PC-3 (cell line): Measurements from ENCODE around the gene ANKMY2. TPM values are rescaled to one million over a fixed set of nuclear protein-coding genes. Genes with fewer than 3 reads are reported as not detected.

Source experiments
- ATAC-seq: fragments of 200-7000 bp; cut with Tn5 transposase; 2 replicates; pipeline ENCODE4 v1.9.1; 2020; ENCODE audit warnings: mild to moderate bottlenecking, moderate library complexity
- BruUV-seq: library from RNA; stranded (reverse); fragments of 400-500 nt; replicated peaks from 2 replicates; lab custom pipeline; 2021; lab: Mats Ljungman, UMichigan
- CTCF ChIA-PET: fragments of 300-600 bp; sonication (Branson Sonifier 250); formaldehyde crosslinking; loops from one replicate; lab custom pipeline; 2022; ENCODE audit warnings: antibody characterized with exemption; lab: Charles Lee
- POLR2A ChIA-PET: fragments of 300-600 bp; sonication (Branson Sonifier 250); formaldehyde crosslinking; loops from one replicate; lab custom pipeline; 2022; ENCODE audit warnings: antibody characterized with exemption; ENCODE audit not compliant: unreplicated experiment; lab: Charles Lee
- DNase-seq: peaks from one replicate; pipeline ENCODE4 v3.0.0-alpha.2; 2015
- H2AFZ ChIP-seq: fragments of 300-600 bp; sonication (generic); 2 replicates; pipeline ENCODE4 v1.6.0; 2016; ENCODE audit warnings: antibody characterized with exemption, low read length
- H3F3A ChIP-seq: fragments of 300-600 bp; sonication (generic); one replicate; pipeline ENCODE4 v1.6.0; 2017; ENCODE audit warnings: antibody characterized with exemption, low read length, control low read depth, mild to moderate bottlenecking; ENCODE audit not compliant: unreplicated experiment
- H3K27ac ChIP-seq: fragments of 300-600 bp; sonication (generic); 2 replicates; pipeline ENCODE4 v1.5.1; 2016; ENCODE audit warnings: mild to moderate bottlenecking, low read length
- H3K27me3 ChIP-seq: fragments of 300-600 bp; sonication (generic); 2 replicates; pipeline ENCODE4 v1.6.1; 2016; ENCODE audit warnings: low read length, mixed read lengths
- H3K36me3 ChIP-seq: fragments of 300-600 bp; sonication (generic); 2 replicates; pipeline ENCODE4 v1.6.1; 2016; ENCODE audit warnings: low read depth, mixed run types, low read length, mixed read lengths
- H3K4me1 ChIP-seq: fragments of 300-600 bp; sonication (generic); 2 replicates; pipeline ENCODE4 v1.5.1; 2016; ENCODE audit warnings: low read length; ENCODE audit not compliant: insufficient read depth
- H3K4me2 ChIP-seq: fragments of 300-600 bp; sonication (generic); 2 replicates; pipeline ENCODE4 v1.6.0; 2016; ENCODE audit warnings: low read length
- H3K4me3 ChIP-seq: fragments of 300-600 bp; sonication (generic); 2 replicates; pipeline ENCODE4 v1.5.1; 2016; ENCODE audit warnings: mild to moderate bottlenecking, low read length, mixed read lengths
- H3K79me2 ChIP-seq: fragments of 300-600 bp; sonication (generic); 2 replicates; pipeline ENCODE4 v1.6.1; 2017; ENCODE audit warnings: low read length, mixed read lengths
- H3K9ac ChIP-seq: fragments of 300-600 bp; sonication (generic); 2 replicates; pipeline ENCODE4 v1.6.0; 2016; ENCODE audit warnings: mild to moderate bottlenecking, low read length
- H3K9me2 ChIP-seq: fragments of 300-600 bp; sonication (generic); replicated peaks from 2 replicates; pipeline ENCODE4 v1.6.1; 2016; ENCODE audit warnings: mixed run types, low read length, mixed read lengths
- H3K9me3 ChIP-seq: fragments of 300-600 bp; sonication (generic); 2 replicates; pipeline ENCODE4 v1.6.1; 2016; ENCODE audit warnings: low read length, mixed read lengths
- H4K20me1 ChIP-seq: fragments of 300-600 bp; sonication (generic); 2 replicates; pipeline ENCODE4 v1.6.1; 2016; ENCODE audit warnings: low read length, mixed read lengths
- EZH2 ChIP-seq: fragments of 300-600 bp; sonication (generic); IDR thresholded peaks from one replicate; pipeline ENCODE4 v1.6.1; 2017; ENCODE audit warnings: antibody characterized with exemption, mild to moderate bottlenecking, low read length; ENCODE audit not compliant: unreplicated experiment
- EZH2phosphoT487 ChIP-seq: fragments of 300-600 bp; sonication (generic); IDR thresholded peaks from 2 replicates; pipeline ENCODE4 v1.6.1; 2018; ENCODE audit warnings: mild to moderate bottlenecking, antibody characterized with exemption, low read length, borderline replicate concordance
- intact Hi-C: fragments of 100-400 bp; cut with micrococcal nuclease; formaldehyde crosslinking; loops from 2 replicates; pipeline ENCODE4 v1.9.0; 2023
- total RNA-seq: library from RNA; depleted of rRNA; stranded (reverse); fragments of >200 nt; gene quantifications from 2 replicates; pipeline ENCODE4 v1.2.3, GENCODE V29; 2014; rRNA removed
- TF ChIP-seq, protein P1 (sequence below): fragments of 300-600 bp; sonication (generic); conservative IDR thresholded peaks from 2 replicates; pipeline ENCODE4 v1.5.1; 2017; ENCODE audit warnings: antibody characterized with exemption, low read depth, mild to moderate bottlenecking, low read length

ANKMY2 gene
- total RNA-seq, 1 experiment from 2014 or later = 8.5 TPM

DNA sequence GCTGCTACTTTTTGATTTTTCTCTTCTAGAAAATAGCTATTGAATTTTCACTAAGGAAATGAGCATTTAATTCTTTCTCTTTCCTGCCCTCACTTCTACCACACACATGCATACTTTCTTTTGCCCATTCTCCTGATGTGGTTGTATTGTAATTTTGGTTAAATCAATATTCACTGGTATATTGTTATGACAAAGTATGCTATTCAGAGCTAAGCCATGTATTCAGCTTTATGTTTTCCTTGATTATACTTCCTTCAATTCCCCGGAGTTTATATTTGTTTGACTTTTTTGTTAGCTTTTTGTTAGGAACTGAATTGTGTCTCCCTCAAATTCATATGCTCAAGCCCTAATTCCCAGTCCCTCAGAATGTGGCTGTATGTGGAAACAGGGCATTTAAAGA lies 94.9 kb downstream of the ANKMY2 start:
- no peak overlapping the region for H3K9ac ChIP-seq
- ChIA-PET CTCF (no interaction called here), POLR2A (interaction anchor here (0.7 kb wide), 1 partner anchor 19 kb away, joined by 3 read pairs; no protein-coding TSS in a partner anchor)
- H3K9me2 ChIP-seq = no peaks in the 10 kb centered on the region
- no TSS peak for BruUV-seq
- H2AFZ ChIP-seq = no peak overlapping the region
- no peak overlapping the region for H3K4me2 ChIP-seq
- H3K4me1 ChIP-seq = no peaks in the 10 kb centered on the region
- no peaks in the 10 kb centered on the region for H3K79me2 ChIP-seq
- ATAC-seq (no peak), DNase-seq (no peak)
- H3K4me3 ChIP-seq = no peak overlapping the region
- H3K36me3 ChIP-seq = no peaks in the 10 kb centered on the region
- no peaks in the 10 kb centered on the region for H3K27me3 ChIP-seq
- H3F3A ChIP-seq = no peaks in the 10 kb centered on the region
- TF ChIP-seq EZH2phosphoT487 = no peak
- TF ChIP-seq, protein P1, sequence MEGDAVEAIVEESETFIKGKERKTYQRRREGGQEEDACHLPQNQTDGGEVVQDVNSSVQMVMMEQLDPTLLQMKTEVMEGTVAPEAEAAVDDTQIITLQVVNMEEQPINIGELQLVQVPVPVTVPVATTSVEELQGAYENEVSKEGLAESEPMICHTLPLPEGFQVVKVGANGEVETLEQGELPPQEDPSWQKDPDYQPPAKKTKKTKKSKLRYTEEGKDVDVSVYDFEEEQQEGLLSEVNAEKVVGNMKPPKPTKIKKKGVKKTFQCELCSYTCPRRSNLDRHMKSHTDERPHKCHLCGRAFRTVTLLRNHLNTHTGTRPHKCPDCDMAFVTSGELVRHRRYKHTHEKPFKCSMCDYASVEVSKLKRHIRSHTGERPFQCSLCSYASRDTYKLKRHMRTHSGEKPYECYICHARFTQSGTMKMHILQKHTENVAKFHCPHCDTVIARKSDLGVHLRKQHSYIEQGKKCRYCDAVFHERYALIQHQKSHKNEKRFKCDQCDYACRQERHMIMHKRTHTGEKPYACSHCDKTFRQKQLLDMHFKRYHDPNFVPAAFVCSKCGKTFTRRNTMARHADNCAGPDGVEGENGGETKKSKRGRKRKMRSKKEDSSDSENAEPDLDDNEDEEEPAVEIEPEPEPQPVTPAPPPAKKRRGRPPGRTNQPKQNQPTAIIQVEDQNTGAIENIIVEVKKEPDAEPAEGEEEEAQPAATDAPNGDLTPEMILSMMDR = no peak
- TF ChIP-seq EZH2 = no peak
- H3K27ac ChIP-seq = no peak overlapping the region
- intact Hi-C loops = no loop called here
- H4K20me1 ChIP-seq = no peaks in the 10 kb centered on the region
- no peaks in the 10 kb centered on the region for H3K9me3 ChIP-seq

Other genes with a start within 250 kb of the ANKMY2 start
- 0.75 and 1.2 TPM in 2 replicates for gene CRPPA, start 224.2 kb downstream of the ANKMY2 start, total RNA-seq
- 0.22 and 0.63 TPM in 2 replicates for gene SOSTDC1, start 180.0 kb downstream of the ANKMY2 start, total RNA-seq
- not detected in 2 replicates for gene LRRC72, start 118.9 kb downstream of the ANKMY2 start, total RNA-seq
- 86.1 and 94.1 TPM in 2 replicates for gene BZW2, start 427 bp upstream of the ANKMY2 start, total RNA-seq
- gene TSPAN13, start 108.0 kb upstream of the ANKMY2 start, total RNA-seq = 27.6 and 34.9 TPM in 2 replicates
- 72.2 and 140 TPM in 2 replicates for gene AGR2, start 159.2 kb upstream of the ANKMY2 start, total RNA-seq
- gene AGR3, start 236.2 kb upstream of the ANKMY2 start, total RNA-seq = not detected in 2 replicates